Activated CD4-positive, alpha-beta memory T cell treated with anti-CD3 and anti-CD28 coated beads for 36 hours (primary cell): ENCODE results near the gene UNC5A. TPM values are rescaled to one million over a fixed set of nuclear protein-coding genes. Genes with fewer than 3 reads are reported as not detected.
A peak's percentile ranks its signal among the peaks of the same experiment; 100 is the strongest.

Source experiments
- CTCF ChIA-PET: fragments of 350-600 bp; sonication (Branson Sonifier 250); formaldehyde crosslinking; loops from one replicate; lab custom pipeline; 2021; ENCODE audit warnings: antibody characterized with exemption, inconsistent platforms; lab: Charles Lee
- POLR2A ChIA-PET: fragments of 350-600 bp; sonication (Branson Sonifier 250); formaldehyde crosslinking; loops from one replicate; lab custom pipeline; 2021; ENCODE audit warnings: antibody characterized with exemption; lab: Charles Lee
- DNase-seq: peaks from one replicate; pipeline ENCODE4 v3.0.0-alpha.2; 2020
- H3K27ac Mint-ChIP-seq: one replicate; pipeline ENCODE4 v1.8.0; 2021; ENCODE audit warnings: mixed read lengths
- H3K27me3 Mint-ChIP-seq: one replicate; pipeline ENCODE4 v1.8.0; 2021; ENCODE audit warnings: mixed read lengths
- H3K36me3 Mint-ChIP-seq: one replicate; pipeline ENCODE4 v1.8.0; 2021; ENCODE audit warnings: mixed read lengths
- H3K4me1 Mint-ChIP-seq: one replicate; pipeline ENCODE4 v1.8.0; 2021; ENCODE audit warnings: low read depth, mixed read lengths
- H3K4me3 Mint-ChIP-seq: one replicate; pipeline ENCODE4 v1.8.0; 2021; ENCODE audit warnings: mild to moderate bottlenecking, mixed read lengths
- H3K9me3 Mint-ChIP-seq: one replicate; pipeline ENCODE4 v1.8.0; 2021; ENCODE audit warnings: mixed read lengths
- intact Hi-C: fragments of 100-400 bp; cut with micrococcal nuclease; formaldehyde crosslinking; loops from one replicate; pipeline ENCODE4 v1.15.1; 2023
- total RNA-seq, 2 experiments: library from RNA; stranded (reverse); gene quantifications; one replicate each; pipeline ENCODE4 v1.2.3, GENCODE V29; 2021

The UNC5A gene
- total RNA-seq, 2 experiments from 2014 or later: not detected

DNA sequence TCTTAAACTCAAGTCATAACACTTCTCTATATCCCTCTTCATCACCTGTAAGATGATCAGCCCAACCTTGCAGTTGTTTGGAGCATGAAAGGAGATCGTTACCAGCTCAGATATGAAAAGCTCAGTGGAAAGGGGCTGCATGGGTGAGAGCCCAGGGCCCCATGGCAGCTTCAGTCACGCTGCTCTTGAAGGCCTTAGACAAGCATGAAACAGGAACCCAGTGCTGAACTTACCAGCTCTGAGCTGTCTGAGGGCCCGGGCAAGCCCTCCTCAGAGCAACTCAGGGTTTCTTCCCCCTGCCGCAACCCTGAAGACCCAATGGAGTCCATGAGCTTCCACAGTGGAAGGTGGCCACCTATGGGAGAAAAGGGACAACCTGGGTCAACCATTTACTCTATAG lies 85.5 kb downstream of the UNC5A start:
- H3K36me3 Mint-ChIP-seq: no peaks in the 10 kb centered on the region
- H3K27me3 Mint-ChIP-seq: no peaks in the 10 kb centered on the region
- ChIA-PET POLR2A (no interaction called here), CTCF (interaction anchor here (0.7 to 1.1 kb wide), 2 partner anchors 235 to 238 kb away, joined by 3 read pairs; no protein-coding TSS in a partner anchor)
- intact Hi-C loops: no loop called here
- H3K27ac Mint-ChIP-seq: no peak overlapping the region
- H3K4me3 Mint-ChIP-seq: no peak overlapping the region
- H3K4me1 Mint-ChIP-seq: peaks cover 20% of the 10 kb centered on the region
- DNase-seq: no peak
- no peaks in the 10 kb centered on the region for H3K9me3 Mint-ChIP-seq

DNA sequence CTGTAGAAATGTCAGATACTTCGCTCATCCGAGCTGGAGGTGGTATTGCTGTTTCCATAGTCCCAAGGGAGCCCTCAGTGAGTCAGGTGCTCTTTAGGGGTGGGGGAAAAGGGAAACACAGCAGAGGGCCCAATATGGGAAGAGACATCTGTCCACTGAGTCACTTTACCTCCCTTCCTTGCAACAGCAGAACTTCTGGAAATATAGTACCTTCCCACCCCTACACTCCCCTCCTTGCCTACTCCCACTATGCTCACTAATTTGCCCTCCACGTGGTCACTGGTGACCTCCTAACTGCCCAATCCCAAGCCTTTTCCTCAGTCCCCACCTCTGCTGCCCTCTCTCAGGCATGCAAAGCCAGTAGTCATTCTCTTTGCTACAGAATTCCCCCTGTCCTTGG lies 86.9 kb downstream of the UNC5A start:
- ChIA-PET CTCF (no interaction called here), POLR2A (interaction anchor here (1.6 kb wide), 1 partner anchor 10 kb away, joined by 3 read pairs; no protein-coding TSS in a partner anchor)
- H3K27ac Mint-ChIP-seq: no peak overlapping the region
- H3K27me3 Mint-ChIP-seq: no peaks in the 10 kb centered on the region
- H3K36me3 Mint-ChIP-seq: peaks cover 7% of the 10 kb centered on the region
- H3K9me3 Mint-ChIP-seq: no peaks in the 10 kb centered on the region
- intact Hi-C loops: no loop called here
- H3K4me3 Mint-ChIP-seq: no peak overlapping the region
- DNase-seq: no peak
- H3K4me1 Mint-ChIP-seq: peaks cover 32% of the 10 kb centered on the region

DNA sequence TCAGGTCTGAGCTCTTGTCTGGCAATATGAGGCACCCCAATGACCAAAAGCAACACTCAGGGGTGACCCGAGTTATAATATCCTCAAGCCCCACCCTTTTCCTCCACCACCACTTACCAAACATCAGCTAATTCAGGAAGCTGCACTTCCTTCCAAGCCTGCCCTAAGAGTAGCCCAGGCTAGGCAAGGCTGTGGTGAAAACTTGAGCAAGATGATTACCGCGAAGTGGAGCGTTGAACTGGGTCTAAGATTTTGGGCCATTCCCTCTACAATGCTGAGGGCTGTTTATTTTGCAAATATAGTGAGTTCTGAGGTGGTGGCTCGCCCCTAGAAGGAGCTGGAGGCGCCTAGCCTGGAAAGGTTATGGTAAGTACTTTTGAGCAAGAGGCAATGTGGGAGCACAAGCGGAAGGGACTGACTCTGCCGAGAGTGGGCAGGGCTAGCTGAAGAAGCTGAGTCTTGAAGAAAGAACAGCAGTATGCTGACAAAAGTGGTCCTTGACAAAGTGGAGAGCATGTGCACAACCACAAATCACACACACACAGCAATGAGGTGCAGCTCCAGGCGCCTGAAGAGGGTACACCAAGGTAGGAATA lies 89.0 kb downstream of the UNC5A start, which contains the start of gene HK3:
Gene HK3, minus strand, starts transcription at position 51 of the 596 bp plus-strand sequence. CDS start 3,187 bp downstream, outside the sequence.
- POLR2A ChIA-PET: interaction anchor here (1.3 kb wide), 1 partner anchor 17 kb away, joined by 3 read pairs; no protein-coding TSS in a partner anchor
- Mint-ChIP-seq H3K4me1 (peaks cover 39% of the 10 kb centered on the region), H3K9me3 (no peaks in the 10 kb centered on the region)

DNA sequence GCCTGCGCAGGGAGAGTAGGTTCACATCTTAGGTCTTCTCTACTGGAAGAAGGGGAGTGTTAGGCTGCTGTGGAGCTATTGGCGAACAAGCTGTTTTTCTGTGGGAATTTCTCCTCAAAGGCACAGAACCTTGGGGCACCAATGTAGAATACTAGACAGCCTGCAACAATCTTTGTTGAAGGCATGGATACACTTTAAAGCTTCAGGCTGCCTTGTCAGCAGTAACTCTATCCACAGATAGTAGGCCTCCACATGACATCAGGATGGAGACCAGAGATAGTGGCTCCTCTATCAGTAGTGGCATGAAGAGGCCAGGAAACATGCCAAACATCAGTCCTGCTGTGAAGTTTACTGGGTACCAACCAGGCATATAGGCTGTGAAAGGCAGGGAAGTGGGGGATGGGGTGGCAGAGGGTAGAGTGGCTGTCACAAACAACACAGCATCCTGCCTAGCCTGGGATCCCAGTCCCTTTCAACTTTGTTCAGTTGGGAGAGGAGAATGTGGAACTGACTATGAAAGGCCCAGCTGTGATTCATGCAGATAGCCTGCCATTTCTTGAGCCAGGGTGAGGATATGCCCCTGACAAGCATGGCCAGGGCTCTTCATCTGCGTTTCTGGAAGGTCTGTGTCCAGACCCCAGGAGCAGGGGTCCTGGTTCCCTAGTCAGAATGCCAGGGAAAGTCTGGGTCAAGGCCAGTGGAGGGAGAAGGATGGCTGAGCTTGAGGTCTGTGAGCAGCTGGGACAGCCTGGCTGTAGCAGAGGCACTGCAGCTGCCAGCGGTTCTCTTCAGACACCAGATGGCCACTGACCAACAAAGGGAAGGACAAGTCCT lies 89.8 kb downstream of the UNC5A start:
- H3K36me3 Mint-ChIP-seq: peaks cover 19% of the 10 kb centered on the region
- intact Hi-C loops: loop anchor here (5.0 kb wide), 1 partner anchor 97 kb away; no protein-coding TSS in a partner anchor
- H3K9me3 Mint-ChIP-seq: no peaks in the 10 kb centered on the region
- no peak overlapping the region for H3K4me3 Mint-ChIP-seq
- no peaks in the 10 kb centered on the region for H3K27me3 Mint-ChIP-seq
- POLR2A ChIA-PET: interaction anchor here (1.3 kb wide), 1 partner anchor 16 kb away, joined by 3 read pairs; no protein-coding TSS in a partner anchor
- CTCF ChIA-PET: interaction anchor here (4.7 kb wide), 1 partner anchor 240 kb away, joined by 19 read pairs; no protein-coding TSS in a partner anchor
- H3K27ac Mint-ChIP-seq: no peak overlapping the region
- peaks cover 39% of the 10 kb centered on the region for H3K4me1 Mint-ChIP-seq
- DNase-seq: no peak

More for the DNA sequence above, 89.0 kb downstream of the UNC5A start, which contains the start of gene HK3:
- intact Hi-C loops: no loop called here
- Mint-ChIP-seq H3K4me3 (no peak within 1 kb of the TSS), H3K27me3 (no peaks in the 10 kb centered on the region), H3K27ac (no peak within 1 kb of the TSS), H3K36me3 (peaks cover 14% of the 10 kb centered on the region)
- CTCF ChIA-PET: interaction anchor here (1.0 to 4.7 kb wide), 2 partner anchors 59 to 239 kb away, joined by 4 to 19 read pairs; no protein-coding TSS in a partner anchor
- DNase-seq: no peak

DNA sequence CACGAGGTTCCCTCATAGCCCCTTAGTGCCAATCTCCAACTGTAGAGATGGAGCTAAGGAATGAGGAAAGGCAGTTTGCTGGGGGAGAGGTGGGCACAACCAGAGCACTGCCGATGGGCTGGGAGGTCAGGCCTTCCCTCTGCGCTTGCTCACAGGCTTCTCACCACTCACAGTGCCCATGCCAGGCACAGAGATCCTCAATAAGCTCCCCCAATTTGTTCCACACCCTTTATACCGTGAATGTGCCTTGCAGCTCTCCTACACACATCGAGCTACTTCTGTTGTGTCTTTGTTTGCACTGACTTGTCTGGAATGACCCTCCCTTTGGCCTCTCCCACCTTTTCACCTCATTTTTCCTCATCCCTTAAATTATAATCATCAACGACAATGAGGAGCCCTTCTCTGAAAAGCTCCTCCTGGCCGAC lies 90.4 kb downstream of the UNC5A start:
- peaks cover 25% of the 10 kb centered on the region for H3K36me3 Mint-ChIP-seq
- no peak overlapping the region for H3K27ac Mint-ChIP-seq
- DNase-seq: no peak
- ChIA-PET POLR2A (interaction anchor here (1.3 kb wide), 1 partner anchor 15 kb away, joined by 3 read pairs; no protein-coding TSS in a partner anchor), CTCF (interaction anchor here (4.7 kb wide), 1 partner anchor 240 kb away, joined by 19 read pairs; no protein-coding TSS in a partner anchor)
- no peak overlapping the region for H3K4me3 Mint-ChIP-seq
- peaks cover 39% of the 10 kb centered on the region for H3K4me1 Mint-ChIP-seq
- intact Hi-C loops: loop anchor here (5.0 kb wide), 1 partner anchor 97 kb away; no protein-coding TSS in a partner anchor
- no peaks in the 10 kb centered on the region for H3K9me3 Mint-ChIP-seq
- H3K27me3 Mint-ChIP-seq: no peaks in the 10 kb centered on the region

DNA sequence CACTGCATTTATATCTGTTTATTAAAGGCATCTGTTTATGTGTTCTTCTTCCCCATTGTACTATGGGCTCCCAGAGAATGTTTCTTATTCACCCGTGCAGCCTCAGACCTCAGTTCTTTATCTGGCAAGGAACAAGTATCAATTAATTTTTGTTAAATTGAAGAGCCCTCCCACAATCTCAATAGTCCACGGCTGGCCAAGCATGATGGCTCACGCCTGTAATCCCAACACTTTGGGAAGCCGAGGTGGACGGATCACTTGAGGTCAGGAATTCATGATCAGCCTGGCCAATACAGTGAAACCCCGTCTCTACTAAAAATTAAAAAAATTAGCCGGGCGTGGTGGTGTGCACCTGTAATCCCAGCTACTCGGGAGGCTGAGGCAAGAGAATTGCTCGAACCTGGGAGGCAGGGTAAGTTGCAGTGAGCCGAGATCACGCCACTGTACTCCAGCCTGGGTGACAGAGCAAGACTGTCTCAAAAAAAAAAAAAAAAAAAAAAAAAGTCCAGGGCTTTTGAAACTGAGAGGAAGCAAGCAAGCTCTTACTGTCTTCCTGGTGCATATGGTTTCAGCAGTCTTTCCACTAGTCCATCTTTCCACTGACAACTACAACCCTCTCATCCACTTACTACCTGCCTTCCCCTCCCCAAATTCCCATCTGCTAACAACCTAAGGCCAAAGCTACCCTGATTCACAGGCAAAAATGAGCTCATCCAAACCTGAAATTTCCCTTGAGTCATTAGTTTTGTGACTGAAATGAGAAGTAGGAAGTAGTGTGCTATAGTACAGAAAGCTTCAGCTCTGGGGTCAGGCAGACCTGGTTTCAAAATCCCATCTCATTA lies 91.1 kb downstream of the UNC5A start:
- peaks cover 39% of the 10 kb centered on the region for H3K4me1 Mint-ChIP-seq
- ChIA-PET CTCF (interaction anchor here (0.6 to 4.7 kb wide), 3 partner anchors 16 to 241 kb away, joined by 3 to 19 read pairs (median 3); no protein-coding TSS in a partner anchor), POLR2A (no interaction called here)
- peaks cover 27% of the 10 kb centered on the region for H3K36me3 Mint-ChIP-seq
- no peaks in the 10 kb centered on the region for H3K9me3 Mint-ChIP-seq
- H3K27me3 Mint-ChIP-seq: no peaks in the 10 kb centered on the region
- intact Hi-C loops: loop anchor here (5.0 kb wide), 1 partner anchor 96 kb away; no protein-coding TSS in a partner anchor
- peak; percentile 29 for DNase-seq
- H3K27ac Mint-ChIP-seq: peak overlapping the region; percentile 54
- H3K4me3 Mint-ChIP-seq: no peak overlapping the region

DNA sequence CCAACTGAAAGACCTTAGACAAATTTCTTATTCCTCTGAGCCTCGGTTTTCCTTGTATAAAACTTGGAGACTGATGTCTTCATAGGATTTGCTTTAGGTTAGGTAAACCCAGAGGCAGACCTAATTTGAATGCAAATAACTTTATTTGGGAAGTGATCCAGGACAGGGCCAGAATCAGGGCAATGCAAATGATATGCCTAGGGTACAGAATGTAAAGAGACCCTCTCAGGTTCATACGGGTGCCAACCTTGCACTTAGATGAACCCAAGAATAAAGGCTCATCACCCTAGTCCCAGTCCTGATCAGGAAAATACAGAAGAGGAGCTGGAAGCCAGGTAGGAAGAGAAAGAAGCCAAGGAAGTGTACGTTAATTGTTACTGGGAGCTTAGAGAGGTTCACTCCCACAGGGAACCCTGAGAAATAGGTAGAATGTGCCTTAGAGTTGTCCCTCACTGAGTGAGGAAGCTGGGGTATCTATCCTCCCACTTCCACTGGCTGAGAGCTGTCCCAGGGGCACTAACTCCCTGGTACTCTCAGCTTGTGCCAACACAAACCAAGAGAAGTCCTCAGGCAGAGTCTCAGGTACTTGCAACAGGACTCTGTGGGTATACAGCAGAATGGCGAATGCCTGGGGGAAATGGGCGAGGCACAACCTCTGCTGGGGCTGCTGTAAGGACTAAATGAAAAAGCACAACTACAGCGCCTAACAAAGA lies 91.9 kb downstream of the UNC5A start:
- intact Hi-C loops: loop anchor here (5.0 kb wide), 1 partner anchor 95 kb away; no protein-coding TSS in a partner anchor
- POLR2A ChIA-PET: no interaction called here
- H3K36me3 Mint-ChIP-seq: peaks cover 31% of the 10 kb centered on the region

DNA sequence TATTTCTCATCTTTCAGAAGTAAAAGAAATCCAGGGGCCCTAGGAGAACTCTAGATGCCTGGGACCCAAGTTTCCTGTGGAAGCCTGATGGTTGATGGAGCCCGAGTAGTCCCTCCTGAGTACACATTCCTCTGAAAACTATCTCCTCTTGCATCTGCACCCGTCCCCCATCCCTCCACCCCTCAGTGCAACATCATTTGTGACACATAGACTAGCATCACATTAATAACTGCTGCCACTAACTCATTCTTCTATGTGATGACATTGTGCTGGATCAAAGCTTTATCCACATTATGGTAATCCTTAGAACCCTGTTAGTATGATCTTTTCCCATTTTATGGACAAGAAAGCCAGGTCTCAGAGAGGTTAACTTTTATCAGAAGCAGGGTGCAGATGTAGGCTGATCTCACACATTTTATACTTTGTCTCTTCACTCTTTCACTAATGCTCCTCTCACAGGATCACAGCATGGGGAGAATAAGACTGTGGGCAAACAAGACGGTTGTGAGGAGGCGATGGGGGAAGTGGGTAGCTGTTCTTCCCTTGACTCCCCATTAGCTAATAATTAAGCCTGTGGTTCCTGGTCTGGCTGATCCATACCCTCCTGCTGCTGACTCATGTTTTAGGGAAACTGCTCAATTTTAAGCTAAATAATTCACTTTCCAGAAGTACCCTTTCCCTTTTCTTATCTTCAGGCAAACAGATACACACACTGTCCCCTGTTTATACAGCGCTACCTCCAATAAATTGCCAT lies 92.7 kb downstream of the UNC5A start:
- Mint-ChIP-seq H3K36me3 (peaks cover 36% of the 10 kb centered on the region), H3K27me3 (no peaks in the 10 kb centered on the region), H3K27ac (no peak overlapping the region), H3K9me3 (no peaks in the 10 kb centered on the region), H3K4me1 (peaks cover 33% of the 10 kb centered on the region), H3K4me3 (no peak overlapping the region)
- POLR2A ChIA-PET: no interaction called here
- no peak for DNase-seq
- intact Hi-C loops: loop anchor here (5.0 kb wide), 1 partner anchor 94 kb away; no protein-coding TSS in a partner anchor
- CTCF ChIA-PET: interaction anchor here (0.9 to 1.5 kb wide), 4 partner anchors 14 to 245 kb away, joined by 3 to 4 read pairs (median 3); no protein-coding TSS in a partner anchor

More for the DNA sequence above, 91.9 kb downstream of the UNC5A start:
- H3K9me3 Mint-ChIP-seq: no peaks in the 10 kb centered on the region
- no peaks in the 10 kb centered on the region for H3K27me3 Mint-ChIP-seq
- no peak overlapping the region for H3K4me3 Mint-ChIP-seq
- CTCF ChIA-PET: interaction anchor here (1.1 to 4.7 kb wide), 4 partner anchors 15 to 244 kb away, joined by 3 to 19 read pairs (median 4); no protein-coding TSS in a partner anchor
- H3K27ac Mint-ChIP-seq: peak overlapping the region; percentile 54
- H3K4me1 Mint-ChIP-seq: peaks cover 34% of the 10 kb centered on the region
- no peak for DNase-seq

DNA sequence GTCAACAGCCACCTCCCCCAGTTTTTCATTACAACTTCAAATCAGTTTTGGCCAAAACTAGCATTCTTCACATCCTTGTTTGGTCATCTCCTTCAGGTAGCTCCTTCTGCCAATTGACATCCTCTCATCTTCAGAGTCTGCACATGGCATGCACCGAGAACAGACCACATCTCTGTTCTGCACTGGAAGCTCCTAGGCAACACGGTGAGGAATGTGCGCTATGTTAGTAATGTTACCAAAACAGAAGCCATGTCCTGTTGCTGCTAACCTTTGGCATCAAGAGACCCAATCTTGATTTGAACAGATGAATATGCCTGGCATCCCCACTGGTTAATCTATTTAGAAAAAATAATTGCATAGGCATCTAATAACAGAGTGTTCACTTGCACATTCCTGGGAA lies 93.9 kb downstream of the UNC5A start:
- intact Hi-C loops: loop anchor here (5.0 kb wide), 1 partner anchor 93 kb away; no protein-coding TSS in a partner anchor
- DNase-seq: no peak
- peaks cover 29% of the 10 kb centered on the region for H3K4me1 Mint-ChIP-seq
- H3K36me3 Mint-ChIP-seq: peaks cover 42% of the 10 kb centered on the region
- ChIA-PET CTCF (no interaction called here), POLR2A (no interaction called here)
- no peak overlapping the region for H3K27ac Mint-ChIP-seq
- H3K9me3 Mint-ChIP-seq: no peaks in the 10 kb centered on the region
- H3K4me3 Mint-ChIP-seq: no peak overlapping the region
- no peaks in the 10 kb centered on the region for H3K27me3 Mint-ChIP-seq

DNA sequence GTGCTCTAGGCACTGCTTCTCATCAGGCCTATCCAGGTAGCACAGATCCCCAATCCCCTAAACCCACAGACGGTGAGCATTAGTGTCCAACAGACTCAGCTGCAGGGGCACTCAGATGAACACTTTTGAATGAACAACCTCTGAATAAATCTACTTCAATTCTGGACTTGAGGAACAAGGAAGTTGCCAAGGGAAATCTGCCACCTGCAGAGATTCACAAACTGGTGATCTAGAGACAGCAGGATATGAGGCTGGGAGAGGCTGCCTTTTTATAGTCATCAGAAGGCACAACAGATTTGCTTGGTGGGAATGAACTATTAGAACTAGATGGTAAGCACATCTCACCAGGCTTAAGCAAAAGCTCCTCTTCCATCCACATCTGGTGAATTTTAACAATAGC lies 95.8 kb downstream of the UNC5A start:
- Mint-ChIP-seq H3K9me3 (no peaks in the 10 kb centered on the region), H3K27ac (no peak overlapping the region), H3K4me1 (peaks cover 27% of the 10 kb centered on the region), H3K36me3 (peaks cover 45% of the 10 kb centered on the region), H3K4me3 (no peak overlapping the region), H3K27me3 (no peaks in the 10 kb centered on the region)
- CTCF ChIA-PET: no interaction called here
- POLR2A ChIA-PET: no interaction called here
- no peak for DNase-seq
- intact Hi-C loops: no loop called here
